Astrocyte (in vitro differentiated cells and primary cell): ENCODE measurements around the gene SPNS1. TPM values are rescaled to one million over a fixed set of nuclear protein-coding genes. Genes with fewer than 3 reads are reported as not detected.
A peak's percentile ranks its signal among the peaks of the same experiment; 100 is the strongest.

Experiments
- DNase-seq: peaks from one replicate; pipeline ENCODE4 v3.0.0-alpha.2; 2010; ENCODE audit warnings: low read depth
- FAIRE-seq: peaks from 2 replicates; lab custom pipeline; 2011; peaks lifted over from hg19 to GRCh38; lab: Jason Lieb, UNC
- H2AFZ ChIP-seq: 2 replicates; pipeline ENCODE4 v1.6.0; 2012; ENCODE audit warnings: low read depth, low read length, inconsistent platforms
- H3K27ac ChIP-seq: 2 replicates; pipeline ENCODE4 v1.5.1; 2011; ENCODE audit warnings: low read depth, low read length, inconsistent platforms
- H3K27me3 ChIP-seq: 2 replicates; pipeline ENCODE4 v1.6.0; 2011; ENCODE audit warnings: low read length, inconsistent platforms; ENCODE audit not compliant: insufficient read depth
- H3K36me3 ChIP-seq: 2 replicates; pipeline ENCODE4 v1.5.1; 2011; ENCODE audit warnings: low read length, inconsistent platforms; ENCODE audit not compliant: insufficient read depth
- H3K4me1 ChIP-seq: 2 replicates; pipeline ENCODE4 v1.5.1; 2011; ENCODE audit warnings: low read length, inconsistent platforms; ENCODE audit not compliant: insufficient read depth
- H3K4me2 ChIP-seq: 2 replicates; pipeline ENCODE4 v1.6.0; 2012; ENCODE audit warnings: low read length, inconsistent platforms
- H3K4me3 ChIP-seq: 2 replicates; pipeline ENCODE4 v1.5.1; 2011; ENCODE audit warnings: low read depth, mild to moderate bottlenecking, low read length, inconsistent platforms; ENCODE audit not compliant: insufficient read depth
- H3K79me2 ChIP-seq: 2 replicates; pipeline ENCODE4 v1.6.0; 2012; ENCODE audit warnings: mild to moderate bottlenecking, low read length, inconsistent platforms; ENCODE audit not compliant: insufficient read depth
- H3K9ac ChIP-seq: 2 replicates; pipeline ENCODE4 v1.6.0; 2012; ENCODE audit warnings: mild to moderate bottlenecking, low read length, inconsistent platforms
- H3K9me3 ChIP-seq: 2 replicates; pipeline ENCODE4 v1.5.1; 2012; ENCODE audit warnings: low read depth, mild to moderate bottlenecking, low read length, inconsistent platforms; ENCODE audit not compliant: insufficient read depth
- H4K20me1 ChIP-seq: 2 replicates; pipeline ENCODE4 v1.6.0; 2012; ENCODE audit warnings: low read length, inconsistent platforms; ENCODE audit not compliant: insufficient read depth
- H3K27ac Mint-ChIP-seq: one replicate; pipeline ENCODE4 v1.8.0; 2021; ENCODE audit warnings: mild to moderate bottlenecking, mixed read lengths; ENCODE audit not compliant: unreplicated experiment
- H3K27me3 Mint-ChIP-seq: one replicate; pipeline ENCODE4 v1.8.0; 2021; ENCODE audit warnings: low read depth, mixed read lengths; ENCODE audit not compliant: unreplicated experiment
- H3K36me3 Mint-ChIP-seq: one replicate; pipeline ENCODE4 v1.8.0; 2021; ENCODE audit warnings: low read depth, mixed read lengths; ENCODE audit not compliant: unreplicated experiment
- H3K4me1 Mint-ChIP-seq: one replicate; pipeline ENCODE4 v1.8.0; 2021; ENCODE audit warnings: low read depth, mixed read lengths; ENCODE audit not compliant: unreplicated experiment
- H3K4me3 Mint-ChIP-seq: one replicate; pipeline ENCODE4 v1.8.0; 2021; ENCODE audit warnings: mild to moderate bottlenecking, moderate library complexity, mixed read lengths; ENCODE audit not compliant: unreplicated experiment
- H3K9me3 Mint-ChIP-seq: one replicate; pipeline ENCODE4 v1.8.0; 2021; ENCODE audit warnings: mild to moderate bottlenecking, mixed read lengths; ENCODE audit not compliant: unreplicated experiment
- EZH2 ChIP-seq: IDR thresholded peaks from 2 replicates; pipeline ENCODE4 v1.6.1; 2012; ENCODE audit warnings: mild to moderate bottlenecking, low read length, inconsistent platforms; ENCODE audit not compliant: insufficient read depth
- total RNA-seq: library from RNA; stranded (reverse); gene quantifications from 2 replicates; pipeline ENCODE4 v1.2.1, GENCODE V29; 2021
- TF ChIP-seq, protein P1 (sequence below): IDR thresholded peaks from 2 replicates; pipeline ENCODE4 v1.5.1; 2011; ENCODE audit warnings: low read depth, mild to moderate bottlenecking, inconsistent platforms, low read length, moderate library complexity; ENCODE audit not compliant: insufficient read depth

Gene SPNS1
- total RNA-seq, 1 donor from 2014 or later = 57.8 TPM

DNA sequence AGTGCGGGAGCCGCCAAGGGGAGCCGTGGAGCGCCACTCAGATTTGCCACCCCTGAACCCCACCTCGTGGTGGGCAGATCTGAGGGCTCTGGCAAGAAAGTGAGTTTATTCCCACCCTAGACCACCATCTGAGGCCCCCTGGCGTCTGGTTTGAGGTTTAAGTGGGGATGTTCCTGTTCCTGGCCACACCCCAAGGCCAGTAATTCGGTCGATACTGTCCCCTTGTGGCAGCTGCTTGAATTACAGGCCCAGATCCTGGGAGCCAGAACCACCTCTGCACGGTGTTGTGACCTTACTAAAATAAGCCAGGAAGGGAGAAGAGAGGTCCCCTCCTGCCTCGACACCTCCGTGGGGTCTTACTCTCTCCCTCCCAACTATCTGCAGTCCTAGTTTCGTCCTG lies 6.9 kb downstream of the SPNS1 start:
- H3K4me1 ChIP-seq = no peaks in the 10 kb centered on the region
- H3K4me3 ChIP-seq = no peak overlapping the region
- no peak overlapping the region for H3K27ac ChIP-seq
- H4K20me1 ChIP-seq = peaks cover 15% of the 10 kb centered on the region
- no peak overlapping the region for H3K4me3 Mint-ChIP-seq
- DNase-seq (no peak), FAIRE-seq (no peak)
- peaks cover 13% of the 10 kb centered on the region for H3K79me2 ChIP-seq
- H3K27me3 ChIP-seq = no peaks in the 10 kb centered on the region
- H3K27ac Mint-ChIP-seq = no peak overlapping the region
- TF ChIP-seq, protein P1, sequence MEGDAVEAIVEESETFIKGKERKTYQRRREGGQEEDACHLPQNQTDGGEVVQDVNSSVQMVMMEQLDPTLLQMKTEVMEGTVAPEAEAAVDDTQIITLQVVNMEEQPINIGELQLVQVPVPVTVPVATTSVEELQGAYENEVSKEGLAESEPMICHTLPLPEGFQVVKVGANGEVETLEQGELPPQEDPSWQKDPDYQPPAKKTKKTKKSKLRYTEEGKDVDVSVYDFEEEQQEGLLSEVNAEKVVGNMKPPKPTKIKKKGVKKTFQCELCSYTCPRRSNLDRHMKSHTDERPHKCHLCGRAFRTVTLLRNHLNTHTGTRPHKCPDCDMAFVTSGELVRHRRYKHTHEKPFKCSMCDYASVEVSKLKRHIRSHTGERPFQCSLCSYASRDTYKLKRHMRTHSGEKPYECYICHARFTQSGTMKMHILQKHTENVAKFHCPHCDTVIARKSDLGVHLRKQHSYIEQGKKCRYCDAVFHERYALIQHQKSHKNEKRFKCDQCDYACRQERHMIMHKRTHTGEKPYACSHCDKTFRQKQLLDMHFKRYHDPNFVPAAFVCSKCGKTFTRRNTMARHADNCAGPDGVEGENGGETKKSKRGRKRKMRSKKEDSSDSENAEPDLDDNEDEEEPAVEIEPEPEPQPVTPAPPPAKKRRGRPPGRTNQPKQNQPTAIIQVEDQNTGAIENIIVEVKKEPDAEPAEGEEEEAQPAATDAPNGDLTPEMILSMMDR = peak; percentile 36
- no peak for TF ChIP-seq EZH2
- H3K9me3 Mint-ChIP-seq = no peaks in the 10 kb centered on the region
- H3K27me3 Mint-ChIP-seq = no peaks in the 10 kb centered on the region
- peaks cover 3% of the 10 kb centered on the region for H3K36me3 ChIP-seq
- H3K4me1 Mint-ChIP-seq = peaks cover 2% of the 10 kb centered on the region
- no peak overlapping the region for H3K4me2 ChIP-seq
- no peak overlapping the region for H2AFZ ChIP-seq
- peaks cover 22% of the 10 kb centered on the region for H3K36me3 Mint-ChIP-seq
- peaks cover 3% of the 10 kb centered on the region for H3K9me3 ChIP-seq
- H3K9ac ChIP-seq = no peak overlapping the region

DNA sequence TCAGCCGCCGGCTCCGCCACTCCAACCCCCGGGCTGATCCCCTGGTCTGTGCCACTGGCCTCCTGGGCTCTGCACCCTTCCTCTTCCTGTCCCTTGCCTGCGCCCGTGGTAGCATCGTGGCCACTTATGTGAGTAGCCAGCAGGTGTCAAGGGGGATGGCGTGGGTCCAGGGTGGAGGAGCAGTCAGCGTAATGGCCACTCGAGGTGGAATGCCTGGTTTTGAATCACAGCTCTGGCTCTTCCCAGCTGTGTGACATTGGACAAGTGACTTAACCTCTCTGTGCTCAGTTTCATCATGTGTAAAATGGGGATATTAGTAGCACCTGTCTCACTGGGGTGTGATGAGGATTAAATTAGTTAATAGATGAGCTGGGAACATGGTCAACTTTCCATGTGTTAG lies 7.8 kb downstream of the SPNS1 start:
- TF ChIP-seq EZH2 = no peak
- TF ChIP-seq, protein P1 = no peak
- H3K27me3 ChIP-seq = no peaks in the 10 kb centered on the region
- Mint-ChIP-seq H3K27me3 (no peaks in the 10 kb centered on the region), H3K4me3 (no peak overlapping the region), H3K4me1 (peaks cover 2% of the 10 kb centered on the region), H3K9me3 (peaks cover 2% of the 10 kb centered on the region), H3K36me3 (peaks cover 25% of the 10 kb centered on the region), H3K27ac (no peak overlapping the region)
- no peak overlapping the region for H3K9ac ChIP-seq
- peaks cover 12% of the 10 kb centered on the region for H4K20me1 ChIP-seq
- H3K4me2 ChIP-seq = no peak overlapping the region
- no peaks in the 10 kb centered on the region for H3K4me1 ChIP-seq
- peaks cover 3% of the 10 kb centered on the region for H3K36me3 ChIP-seq
- no peak overlapping the region for H3K4me3 ChIP-seq
- DNase-seq = no peak
- H3K79me2 ChIP-seq = peaks cover 7% of the 10 kb centered on the region
- no peak overlapping the region for H2AFZ ChIP-seq
- no peak for FAIRE-seq
- peaks cover 3% of the 10 kb centered on the region for H3K9me3 ChIP-seq
- no peak overlapping the region for H3K27ac ChIP-seq

DNA sequence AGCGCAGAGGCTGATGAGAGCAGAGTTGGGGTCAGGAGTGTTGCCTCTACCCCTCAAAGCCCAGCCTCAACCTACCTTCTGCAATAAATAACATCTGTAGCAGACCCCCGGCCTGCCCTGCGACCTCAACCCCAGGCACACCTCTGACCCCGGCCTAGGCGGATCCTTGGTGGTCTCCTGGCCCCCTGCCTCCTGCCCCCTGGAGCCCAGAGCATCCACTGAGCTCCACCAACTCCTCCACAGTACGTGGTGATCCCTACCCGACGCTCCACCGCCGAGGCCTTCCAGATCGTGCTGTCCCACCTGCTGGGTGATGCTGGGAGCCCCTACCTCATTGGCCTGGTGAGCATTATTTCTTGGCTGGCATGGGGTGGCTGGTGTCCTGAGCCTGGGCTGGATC lies 8.4 kb downstream of the SPNS1 start:
- no peak for TF ChIP-seq EZH2
- TF ChIP-seq, protein P1 = no peak
- DNase-seq (no peak), FAIRE-seq (no peak)
- Histone ChIP-seq H4K20me1 (peaks cover 7% of the 10 kb centered on the region), H3K27ac (no peak overlapping the region), H3K4me1 (no peaks in the 10 kb centered on the region), H3K79me2 (peaks cover 1% of the 10 kb centered on the region), H3K9me3 (peaks cover 3% of the 10 kb centered on the region), H3K4me2 (no peak overlapping the region), H2AFZ (no peak overlapping the region), H3K4me3 (no peak overlapping the region), H3K9ac (no peak overlapping the region), H3K36me3 (peaks cover 3% of the 10 kb centered on the region), H3K27me3 (no peaks in the 10 kb centered on the region)
- Mint-ChIP-seq H3K9me3 (peaks cover 2% of the 10 kb centered on the region), H3K4me3 (no peak overlapping the region), H3K27ac (no peak overlapping the region), H3K27me3 (no peaks in the 10 kb centered on the region), H3K4me1 (peaks cover 2% of the 10 kb centered on the region), H3K36me3 (peaks cover 25% of the 10 kb centered on the region)
